GM19240 (cell line): ENCODE data around the gene DCXR.
A peak's percentile ranks its signal among the peaks of the same experiment; 100 is the strongest.

Experiments used
- DNase-seq: peaks from one replicate; pipeline ENCODE4 v3.0.0; 2011; ENCODE audit warnings: low spot score; ENCODE audit not compliant: insufficient read length

The DCXR gene

GRCh38 chr17:82055023-82055964 is 17.8 kb upstream of the DCXR start:
- no peak for DNase-seq

DNA sequence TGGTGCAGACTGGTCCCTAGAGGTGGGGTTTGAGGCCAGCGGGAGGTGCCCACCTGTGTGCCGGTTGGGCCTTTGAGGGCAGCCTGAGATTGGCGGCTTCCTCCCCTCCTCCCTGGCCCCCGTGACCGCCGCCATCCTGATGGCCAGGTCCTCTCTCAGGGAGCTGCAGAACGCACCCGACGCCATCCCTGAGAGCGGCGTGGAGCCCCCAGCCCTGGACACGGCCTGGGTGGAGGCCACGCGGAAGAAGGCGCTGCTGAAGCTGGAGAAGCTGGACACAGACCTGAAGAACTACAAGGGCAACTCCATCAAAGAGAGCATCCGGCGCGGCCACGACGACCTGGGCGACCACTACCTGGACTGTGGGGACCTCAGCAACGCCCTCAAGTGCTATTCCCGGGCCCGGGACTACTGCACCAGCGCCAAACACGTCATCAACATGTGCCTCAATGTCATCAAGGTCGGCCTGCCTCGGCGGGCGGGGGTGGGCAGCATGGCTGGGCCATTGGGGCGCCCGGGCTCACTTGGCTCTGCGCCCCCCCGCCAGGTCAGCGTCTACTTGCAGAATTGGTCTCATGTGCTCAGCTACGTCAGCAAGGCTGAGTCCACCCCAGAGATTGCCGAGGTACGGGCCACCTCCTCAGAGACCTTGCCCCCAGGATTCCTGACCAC is 17.0 kb upstream of the DCXR start:
- DNase-seq = no peak

- no peak for DNase-seq
Measured at GRCh38 chr17:82053556-82054263, 16.2 kb upstream of the DCXR start.

DNA sequence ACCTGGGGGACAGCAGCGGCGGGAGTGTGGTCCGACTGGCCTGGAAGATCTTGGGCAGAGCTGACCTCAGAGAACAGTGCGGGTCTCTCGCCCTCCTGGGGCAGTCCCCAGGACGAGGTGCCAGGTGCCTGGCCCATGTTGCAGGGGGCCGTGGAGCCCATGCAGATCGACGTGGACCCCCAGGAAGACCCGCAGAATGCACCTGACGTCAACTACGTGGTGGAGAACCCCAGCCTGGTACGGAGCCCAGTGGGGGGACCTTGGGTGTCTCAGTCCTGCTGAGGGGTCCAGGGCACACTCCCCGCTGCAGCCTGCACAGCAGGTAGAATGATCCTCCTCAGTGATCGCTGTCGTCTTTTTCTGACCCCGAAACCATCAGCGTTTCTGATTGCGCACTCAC is 15.6 kb upstream of the DCXR start:
- no peak for DNase-seq

GRCh38 chr17:82052638-82053059 is 15.2 kb upstream of the DCXR start:
- no peak for DNase-seq

GRCh38 chr17:82051776-82052637 is 14.5 kb upstream of the DCXR start, which contains the start of the genes GPS1 and RFNG:
GPS1 (plus strand) TSS chr17:82051898; CDS start chr17:82051932, 34 bp downstream.
RFNG (minus strand) TSS chr17:82051811; CDS start chr17:82051766, 45 bp downstream.
- peak; percentile 95 for DNase-seq

DNA sequence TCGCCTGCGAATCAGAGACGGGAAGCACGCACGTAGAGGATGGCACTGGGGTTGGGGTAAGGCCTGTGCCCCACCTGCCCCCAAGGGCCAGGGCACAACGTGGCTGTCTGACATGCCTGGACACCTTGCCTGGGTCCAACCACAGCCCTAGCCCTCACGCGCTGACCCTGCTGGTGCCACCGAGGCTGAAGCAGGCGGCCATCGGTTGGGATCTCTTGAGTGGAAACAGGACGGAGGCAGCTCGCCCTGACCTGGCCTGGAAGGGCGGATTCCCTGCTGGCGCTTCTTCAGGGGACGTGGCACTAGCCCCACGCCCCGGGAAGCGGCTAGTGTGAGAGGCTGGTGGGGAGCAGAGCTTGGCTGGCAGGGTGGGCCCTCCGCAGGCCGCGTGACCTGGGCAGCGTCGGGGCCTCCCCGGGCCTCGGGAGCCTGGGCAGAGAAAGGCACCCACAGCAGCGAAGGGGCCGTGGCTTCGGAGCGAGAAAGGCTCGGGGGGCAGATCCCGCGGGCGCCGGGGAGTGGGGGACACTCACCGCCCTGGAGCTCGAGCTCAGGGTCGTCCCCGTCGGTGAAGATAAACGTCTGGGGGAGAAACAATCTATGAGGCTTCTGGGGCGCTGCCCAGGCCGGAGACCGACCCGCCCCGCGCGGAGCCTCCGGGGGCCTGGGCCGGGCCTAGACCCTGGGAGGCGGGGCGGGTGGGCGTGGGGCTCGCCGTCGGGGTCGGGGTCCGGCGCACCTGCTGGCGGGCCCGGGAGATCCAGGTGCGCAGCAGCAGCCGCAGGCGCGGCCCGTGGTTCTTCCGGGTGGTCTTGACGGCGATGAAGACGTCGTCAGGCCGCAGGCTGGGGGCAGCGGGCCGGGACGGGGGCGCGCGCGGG is 13.5 kb upstream of the DCXR start:
- DNase-seq = no peak

- DNase-seq = no peak
Measured at GRCh38 chr17:82050152-82050760, 12.8 kb upstream of the DCXR start.

DNA sequence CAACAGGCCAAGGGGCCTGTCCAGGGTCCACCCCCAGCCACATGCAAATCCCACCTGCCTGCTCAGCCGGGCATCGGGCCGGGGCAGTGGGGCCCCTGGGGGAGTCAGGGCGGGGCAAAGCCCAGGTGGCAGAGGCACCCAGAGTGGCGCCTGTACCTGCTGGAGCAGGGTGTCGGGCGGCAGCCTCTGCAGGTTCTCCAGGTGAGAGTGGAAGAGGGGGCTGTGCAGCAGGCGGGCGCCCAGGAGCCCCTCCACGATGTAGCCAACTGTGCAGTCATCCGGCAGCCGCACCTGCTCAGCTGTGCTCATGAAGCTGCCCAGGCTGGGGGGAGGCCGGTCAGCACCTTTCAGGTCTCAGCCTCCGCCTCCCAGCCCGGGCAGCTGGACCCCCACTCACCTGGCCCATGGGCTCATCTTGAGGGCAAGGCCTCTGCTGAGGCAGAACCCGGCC is 12.0 kb upstream of the DCXR start:
- DNase-seq = no peak

DNA sequence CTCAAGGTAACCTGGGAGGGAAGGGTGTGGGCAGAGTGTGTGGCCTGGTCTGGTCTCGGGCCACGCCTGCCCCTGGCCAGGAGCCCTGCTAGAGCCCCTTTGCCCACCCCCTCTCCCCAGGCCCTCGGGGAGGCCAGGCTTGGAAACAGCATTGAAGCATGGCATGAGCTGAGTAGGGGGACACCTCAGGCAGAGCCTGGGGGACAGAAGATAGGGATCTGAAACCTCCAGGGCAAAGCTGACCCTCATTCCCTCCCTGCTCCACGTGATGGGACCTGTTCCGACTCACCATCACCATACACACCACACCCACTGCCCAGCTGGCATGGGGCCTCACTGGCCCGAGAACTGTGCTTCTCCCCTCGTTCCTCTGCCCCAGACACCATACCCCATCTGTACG is 11.6 kb upstream of the DCXR start:
- DNase-seq = no peak

GRCh38 chr17:82048571-82048971 is 11.1 kb upstream of the DCXR start:
- DNase-seq = no peak

GRCh38 chr17:82047914-82048570 is 10.5 kb upstream of the DCXR start:
- DNase-seq = no peak

GRCh38 chr17:82047379-82047778 is 9.9 kb upstream of the DCXR start:
- DNase-seq = no peak

DNA sequence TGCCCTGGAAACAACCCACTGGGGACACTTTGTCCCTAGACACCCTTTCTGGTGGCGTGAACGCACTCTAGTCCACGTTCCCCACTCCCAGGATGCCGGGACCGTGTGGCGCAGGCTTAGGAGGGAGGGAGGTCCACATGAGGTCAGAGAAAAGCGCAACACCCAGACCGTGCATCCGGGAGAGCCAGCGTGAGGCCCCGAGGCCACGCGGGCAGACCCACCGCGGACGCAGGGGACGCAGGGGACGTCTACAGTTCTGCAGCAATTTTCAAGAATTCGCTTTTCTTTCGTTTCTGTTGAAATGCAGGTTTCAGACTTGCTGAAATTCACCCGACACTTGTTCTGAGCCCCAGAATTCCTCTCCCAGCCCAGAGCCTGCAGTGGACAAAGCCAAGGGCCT is 9.4 kb upstream of the DCXR start:
- no peak for DNase-seq

- no peak for DNase-seq
Measured at GRCh38 chr17:82045936-82046484, 8.5 kb upstream of the DCXR start.

DNA sequence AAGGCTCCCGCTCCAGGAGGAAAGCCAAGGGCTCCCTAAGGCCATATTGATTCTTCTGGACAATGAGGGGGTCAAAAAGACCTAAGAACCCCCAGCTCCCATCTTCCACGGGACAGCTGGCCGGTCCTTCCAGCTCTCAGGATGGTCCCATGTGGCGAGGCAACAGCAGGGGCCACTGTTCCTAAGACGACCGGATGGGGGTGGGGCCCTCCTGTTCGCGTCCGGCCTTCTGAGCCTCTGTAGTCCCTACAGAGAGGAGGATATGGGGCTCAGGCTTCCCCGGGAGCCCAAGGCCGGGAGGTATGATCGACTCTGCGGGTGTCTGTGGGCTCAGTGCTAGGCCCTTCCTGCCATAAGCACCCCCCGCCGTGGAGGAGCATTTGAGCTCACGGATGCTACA is 6.0 kb upstream of the DCXR start:
- DNase-seq = no peak

DNA sequence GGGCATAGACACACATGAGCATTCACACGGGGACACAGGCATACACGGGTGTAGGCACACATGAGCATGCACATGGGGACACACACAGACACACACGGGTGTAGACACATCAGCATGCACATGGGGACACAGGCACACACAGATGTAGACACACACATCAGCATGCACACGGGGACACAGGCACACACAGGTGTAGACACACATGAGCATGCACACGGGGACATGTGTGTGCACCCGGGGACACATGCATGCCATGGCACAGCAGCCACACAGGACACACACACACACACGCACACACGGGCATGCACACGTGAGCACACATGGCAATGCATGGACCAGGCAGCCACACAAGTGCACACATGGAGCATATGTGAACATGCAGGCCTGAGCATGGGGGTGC is 5.2 kb upstream of the DCXR start:
- DNase-seq = no peak

DNA sequence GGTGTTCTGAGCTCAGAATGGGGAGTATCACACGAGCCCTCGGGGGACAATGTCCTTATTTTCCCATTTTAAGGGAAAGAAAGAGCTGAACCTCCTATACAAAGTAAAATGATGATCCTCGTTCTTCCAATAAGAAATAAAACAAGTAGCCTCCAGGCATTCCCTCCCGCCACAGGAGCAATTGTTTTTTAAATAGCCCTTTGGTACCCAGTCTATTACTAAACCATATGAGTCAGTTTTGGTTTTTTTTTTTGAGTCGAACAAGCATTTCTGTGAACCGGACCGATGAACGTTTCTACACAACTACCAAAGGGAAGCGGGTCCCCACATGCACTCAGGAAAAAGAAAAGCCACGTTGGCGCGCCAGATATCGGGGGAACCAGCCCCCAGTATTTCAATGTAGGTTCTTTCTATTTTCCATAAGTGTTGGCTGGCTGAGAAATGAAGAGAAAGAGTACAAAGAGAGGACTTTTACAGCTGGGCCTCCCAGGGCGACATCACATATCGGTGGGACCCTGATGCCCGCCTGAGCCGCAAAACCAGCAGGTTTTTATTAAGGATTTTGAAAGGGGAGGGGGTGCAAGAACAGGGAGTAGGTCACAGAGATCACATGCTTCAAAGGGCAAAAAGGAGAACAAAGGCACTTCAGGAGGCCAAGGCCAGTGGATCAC is 3.8 kb upstream of the DCXR start:
- DNase-seq = no peak
